H9 (cell line): Measurements from ENCODE around the gene PHACTR1. TPM values are rescaled to one million over a fixed set of nuclear protein-coding genes. Genes with fewer than 3 reads are reported as not detected.

ENCODE experiments used
- DNase-seq: peaks from one replicate; pipeline ENCODE4 v3.0.0-alpha.2; 2017
- H2AFZ ChIP-seq: one replicate; pipeline ENCODE4 v1.6.1; 2013; ENCODE audit warnings: mild to moderate bottlenecking, low read length, control low read depth, moderate library complexity
- H2AK5ac ChIP-seq: 2 replicates; pipeline ENCODE4 v1.6.1; 2013; ENCODE audit warnings: low read length, control low read depth, mixed read lengths; ENCODE audit not compliant: insufficient read length
- H2BK120ac ChIP-seq: one replicate; pipeline ENCODE4 v1.6.1; 2013; ENCODE audit warnings: low read depth, mild to moderate bottlenecking, low read length, control low read depth, inconsistent platforms; ENCODE audit not compliant: poor library complexity, severe bottlenecking
- H2BK12ac ChIP-seq: 2 replicates; pipeline ENCODE4 v1.6.1; 2013; ENCODE audit warnings: low read length, control low read depth, mixed read lengths, low read depth; ENCODE audit not compliant: insufficient read length
- H2BK15ac ChIP-seq: 2 replicates; pipeline ENCODE4 v1.6.1; 2013; ENCODE audit warnings: low read depth, low read length, control low read depth
- H2BK20ac ChIP-seq: one replicate; pipeline ENCODE4 v1.6.1; 2013; ENCODE audit warnings: low read depth, mild to moderate bottlenecking, low read length, control low read depth, inconsistent platforms; ENCODE audit not compliant: poor library complexity, severe bottlenecking
- H2BK5ac ChIP-seq: 2 replicates; pipeline ENCODE4 v1.6.1; 2013; ENCODE audit warnings: low read length, control low read depth, mixed read lengths; ENCODE audit not compliant: insufficient read length
- H3K14ac ChIP-seq: 2 replicates; pipeline ENCODE4 v1.6.1; 2013; ENCODE audit warnings: low read length, control low read depth; ENCODE audit not compliant: insufficient read depth
- H3K18ac ChIP-seq: 2 replicates; pipeline ENCODE4 v1.6.1; 2013; ENCODE audit warnings: low read depth, mild to moderate bottlenecking, mixed read lengths, low read length, control low read depth; ENCODE audit not compliant: insufficient read length
- H3K23ac ChIP-seq: 2 replicates; pipeline ENCODE4 v1.6.1; 2013; ENCODE audit warnings: low read length, control low read depth, mixed read lengths, low read depth; ENCODE audit not compliant: insufficient read length
- H3K23me2 ChIP-seq: 2 replicates; pipeline ENCODE4 v1.6.1; 2013; ENCODE audit warnings: low read depth, mild to moderate bottlenecking, mixed read lengths, low read length, control low read depth; ENCODE audit not compliant: insufficient read length, poor library complexity, severe bottlenecking
- H3K27ac ChIP-seq: 2 replicates; pipeline ENCODE4 v1.5.1; 2013; ENCODE audit warnings: low read length, control low read depth, mixed read lengths, low read depth; ENCODE audit not compliant: insufficient read length
- H3K27me3 ChIP-seq: 2 replicates; pipeline ENCODE4 v1.6.1; 2013; ENCODE audit warnings: low read length, control low read depth, inconsistent platforms; ENCODE audit not compliant: insufficient read depth
- H3K4ac ChIP-seq: 2 replicates; pipeline ENCODE4 v1.6.1; 2013; ENCODE audit warnings: low read depth, mild to moderate bottlenecking, control low read depth, inconsistent platforms, low read length, moderate library complexity
- H3K4me1 ChIP-seq: 2 replicates; pipeline ENCODE4 v1.6.1; 2013; ENCODE audit warnings: low read length, control low read depth, inconsistent platforms; ENCODE audit not compliant: insufficient read depth
- H3K4me2 ChIP-seq: 2 replicates; pipeline ENCODE4 v1.6.1; 2013; ENCODE audit warnings: low read length, control low read depth, mixed read lengths; ENCODE audit not compliant: insufficient read length, insufficient read depth
- H3K56ac ChIP-seq: 2 replicates; pipeline ENCODE4 v1.6.1; 2013; ENCODE audit warnings: low read depth, mild to moderate bottlenecking, mixed read lengths, low read length, control low read depth; ENCODE audit not compliant: insufficient read length
- H3K79me1 ChIP-seq: 2 replicates; pipeline ENCODE4 v1.6.1; 2013; ENCODE audit warnings: low read depth, mild to moderate bottlenecking, moderate library complexity, low read length, control low read depth, inconsistent platforms; ENCODE audit not compliant: insufficient read depth, poor library complexity, severe bottlenecking
- H3K79me2 ChIP-seq: 2 replicates; pipeline ENCODE4 v1.6.1; 2013; ENCODE audit warnings: low read length, control low read depth, inconsistent platforms; ENCODE audit not compliant: insufficient read depth
- H3K9ac ChIP-seq: 2 replicates; pipeline ENCODE4 v1.6.1; 2013; ENCODE audit warnings: low read length, control low read depth, mixed read lengths; ENCODE audit not compliant: insufficient read length; ENCODE audit errors: extremely low read depth
- H3K9me3 ChIP-seq: one replicate; pipeline ENCODE4 v1.6.1; 2013; ENCODE audit warnings: low read depth, low read length, inconsistent platforms; ENCODE audit not compliant: control insufficient read depth
- H3T11ph ChIP-seq: one replicate; pipeline ENCODE4 v1.6.1; 2013; ENCODE audit warnings: mild to moderate bottlenecking, low read length, control low read depth, inconsistent platforms
- H4K20me1 ChIP-seq: one replicate; pipeline ENCODE4 v1.6.1; 2013; ENCODE audit not compliant: control insufficient read depth, insufficient read length, insufficient read depth
- H4K5ac ChIP-seq: 2 replicates; pipeline ENCODE4 v1.6.1; 2013; ENCODE audit warnings: low read depth, mild to moderate bottlenecking, mixed read lengths, low read length, control low read depth; ENCODE audit not compliant: insufficient read length
- H4K8ac ChIP-seq: replicated peaks from 2 replicates; pipeline ENCODE4 v1.6.1; 2013; ENCODE audit warnings: low read length, control low read depth, mixed read lengths, low read depth; ENCODE audit not compliant: insufficient read length
- H4K91ac ChIP-seq: 2 replicates; pipeline ENCODE4 v1.6.1; 2013; ENCODE audit warnings: low read depth, mild to moderate bottlenecking, moderate library complexity, mixed read lengths, low read length, control low read depth; ENCODE audit not compliant: insufficient read length
- H3K27ac Mint-ChIP-seq, 3 experiments: 2 replicates in 2 of 3; 3 replicates in 1 of 3; pipeline ENCODE4 v1.8.0; 2020 to 2021; ENCODE audit warnings: mixed read lengths in 3 of 3, mild to moderate bottlenecking in 1 of 3, moderate library complexity in 1 of 3
- H3K27me3 Mint-ChIP-seq: 2 replicates; pipeline ENCODE4 v1.8.0; 2021; ENCODE audit warnings: low read depth, mild to moderate bottlenecking, moderate library complexity, mixed read lengths
- H3K36me3 Mint-ChIP-seq, 3 experiments: 2 replicates in 2 of 3; 3 replicates in 1 of 3; pipeline ENCODE4 v1.8.0; 2020 to 2021; ENCODE audit warnings: low read depth in 3 of 3, mixed read lengths in 3 of 3; ENCODE audit not compliant: insufficient read depth in 1 of 3
- H3K4me1 Mint-ChIP-seq, 2 experiments: 2 replicates each; pipeline ENCODE4 v1.8.0; 2020; ENCODE audit warnings: mixed read lengths in 2 of 2
- H3K4me3 Mint-ChIP-seq, 2 experiments: 2 replicates in 1 of 2; 3 replicates in 1 of 2; pipeline ENCODE4 v1.8.0; 2020 to 2021; ENCODE audit warnings: mild to moderate bottlenecking in 2 of 2, mixed read lengths in 2 of 2, moderate library complexity in 1 of 2
- H3K9me3 Mint-ChIP-seq, 2 experiments: 2 replicates in 1 of 2; 3 replicates in 1 of 2; pipeline ENCODE4 v1.8.0; 2020; ENCODE audit warnings: mild to moderate bottlenecking in 2 of 2, mixed read lengths in 2 of 2, moderate library complexity in 1 of 2
- CTCF ChIP-seq: fragments of 200-600 bp; sonication (generic); conservative IDR thresholded peaks from 3 replicates; pipeline ENCODE4 v1.8.0; 2021; ENCODE audit warnings: antibody characterized with exemption, mild to moderate bottlenecking
- WGBS: extraction: QIAGEN DNeasy Blood & Tissue Kit; methylation state at CpG from one replicate; pipeline ENCODE4 v1.1.7; 2013; ENCODE audit warnings: missing lambda C conversion rate, low lambda C conversion rate, mixed read lengths; ENCODE audit not compliant: insufficient read length; ENCODE audit errors: extremely low coverage; 5-methylcytosine and 5-hydroxymethylcytosine counted together
- total RNA-seq: library from RNA; stranded (reverse); gene quantifications from 2 replicates; pipeline ENCODE4 v1.2.1, GENCODE V29; 2021

The PHACTR1 gene
- total RNA-seq, 1 experiment from 2014 or later, result 15.9 TPM

- Histone ChIP-seq H4K8ac (no peak overlapping the region), H3K18ac (no peak overlapping the region), H2BK15ac (no peak overlapping the region), H3K14ac (no peak overlapping the region), H3K56ac (no peak overlapping the region), H2AFZ (no peak overlapping the region), H3K4me1 (no peaks in the 10 kb centered on the region), H3K27me3 (no peaks in the 10 kb centered on the region), H2AK5ac (no peak overlapping the region), H4K5ac (no peak overlapping the region), H2BK5ac (no peak overlapping the region), H3K4ac (no peak overlapping the region), H3K4me2 (no peak overlapping the region), H3K9ac (no peak overlapping the region), H3K79me2 (no peaks in the 10 kb centered on the region), H3K9me3 (no peaks in the 10 kb centered on the region), H3K23ac (no peak overlapping the region), H4K91ac (no peak overlapping the region), H4K20me1 (no peaks in the 10 kb centered on the region), H2BK120ac (no peak overlapping the region), H2BK20ac (no peak overlapping the region), H3K27ac (no peak overlapping the region), H3K79me1 (no peaks in the 10 kb centered on the region), H3K23me2 (no peaks in the 10 kb centered on the region), H3T11ph (no peak overlapping the region), H2BK12ac (no peak overlapping the region)
- Mint-ChIP-seq H3K27me3 (no peaks in the 10 kb centered on the region), H3K36me3 (no peaks in the 10 kb centered on the region), H3K4me1 (peaks cover 26 to 28% of the 10 kb centered on the region in 2 experiments), H3K9me3 (no peaks in the 10 kb centered on the region), H3K27ac (no peak overlapping the region; a peak in 1 of 7 replicates), H3K4me3 (no peak overlapping the region)
- WGBS, result no CpG with 5 or more reads among the region's 6 CpGs
- TF ChIP-seq CTCF, result no peak
- DNase-seq, result no peak
These were observed 193.3 kb downstream of the PHACTR1 start for GRCh38 chr6:12909833-12910232.
